HepG2 (cell line): ENCODE measurements around the gene ZNF445. TPM values are rescaled to one million over a fixed set of nuclear protein-coding genes. Genes with fewer than 3 reads are reported as not detected.
A peak's percentile ranks its signal among the peaks of the same experiment; 100 is the strongest.

Experiments
- CENPBD1 ChIP-seq: sonication (generic); formaldehyde crosslinking; IDR thresholded peaks from 2 replicates; pipeline ENCODE4 v1.8.0; 2022; ENCODE audit warnings: missing genetic modification reagents, low read depth, mild to moderate bottlenecking, borderline replicate concordance
- CHD2 ChIP-seq: IDR thresholded peaks from 2 replicates; pipeline ENCODE4 v1.6.1; 2011; ENCODE audit warnings: low read depth, low read length, improper control_type of control experiment
- DNMT3B ChIP-seq: conservative IDR thresholded peaks from 2 replicates; pipeline ENCODE4 v1.6.1; 2016; ENCODE audit warnings: missing biosample characterization, control low read depth
- FOXO4 ChIP-seq: sonication (generic); formaldehyde crosslinking; conservative IDR thresholded peaks from 2 replicates; pipeline ENCODE4 v1.8.1; 2023; ENCODE audit warnings: missing genetic modification reagents
- GMEB1 ChIP-seq: sonication (generic); formaldehyde crosslinking; IDR thresholded peaks from 2 replicates; pipeline ENCODE4 v1.5.1; 2020; ENCODE audit warnings: missing genetic modification reagents, mild to moderate bottlenecking, borderline replicate concordance
- KLF12 ChIP-seq: sonication (generic); formaldehyde crosslinking; IDR thresholded peaks from 2 replicates; pipeline ENCODE4 v1.4.0; 2020; ENCODE audit warnings: missing genetic modification reagents, borderline replicate concordance
- MXD4 ChIP-seq: IDR thresholded peaks from 2 replicates; pipeline ENCODE4 v1.6.1; 2016; ENCODE audit warnings: mild to moderate bottlenecking, missing biosample characterization, missing genetic modification reagents
- NBN ChIP-seq: fragments of 450-650 bp; conservative IDR thresholded peaks from 2 replicates; pipeline ENCODE4 v1.6.1; 2017
- PLRG1 ChIP-seq: fragments of 450-650 bp; conservative IDR thresholded peaks from 2 replicates; pipeline ENCODE4 v1.6.1; 2016
- RCOR2 ChIP-seq: IDR thresholded peaks from 2 replicates; pipeline ENCODE4 v1.6.1; 2016; ENCODE audit warnings: missing biosample characterization, missing genetic modification reagents
- SRSF1 ChIP-seq: fragments of 200-400 bp; formaldehyde crosslinking; optimal IDR thresholded peaks from 2 replicates; pipeline ENCODE3; 2017; ENCODE audit warnings: mild to moderate bottlenecking, low read depth, low read length, moderate library complexity
- STAT6 ChIP-seq: sonication (generic); formaldehyde crosslinking; IDR thresholded peaks from 2 replicates; pipeline ENCODE4 v1.4.0; 2020; ENCODE audit warnings: missing genetic modification reagents, mild to moderate bottlenecking, borderline replicate concordance
- TBX3 ChIP-seq: fragments of 450-650 bp; IDR thresholded peaks from 2 replicates; pipeline ENCODE4 v1.6.1; 2017; ENCODE audit warnings: antibody characterized with exemption, mild to moderate bottlenecking, inconsistent platforms, borderline replicate concordance
- TEAD3 ChIP-seq: optimal IDR thresholded peaks from 2 replicates; pipeline ENCODE3; 2016; ENCODE audit warnings: borderline replicate concordance
- ZFY ChIP-seq: sonication (generic); formaldehyde crosslinking; IDR thresholded peaks from 2 replicates; pipeline ENCODE4 v1.4.0; 2020; ENCODE audit warnings: missing genetic modification reagents
- ZNF225 ChIP-seq: sonication (generic); formaldehyde crosslinking; IDR thresholded peaks from 2 replicates; pipeline ENCODE4 v1.4.0; 2020; ENCODE audit warnings: mild to moderate bottlenecking, missing genetic modification reagents
- ZNF326 ChIP-seq: sonication (generic); formaldehyde crosslinking; IDR thresholded peaks from 2 replicates; pipeline ENCODE4 v1.4.0; 2020; ENCODE audit warnings: missing genetic modification reagents, borderline replicate concordance
- ZNF430 ChIP-seq: sonication (generic); formaldehyde crosslinking; IDR thresholded peaks from 2 replicates; pipeline ENCODE4 v1.9.0; 2021; ENCODE audit warnings: mild to moderate bottlenecking, missing genetic modification reagents
- ZNF567 ChIP-seq: sonication (generic); formaldehyde crosslinking; IDR thresholded peaks from 2 replicates; pipeline ENCODE4 v1.8.1; 2023; ENCODE audit warnings: mild to moderate bottlenecking, missing genetic modification reagents, borderline replicate concordance
- ZNF615 ChIP-seq: sonication (generic); formaldehyde crosslinking; IDR thresholded peaks from 2 replicates; pipeline ENCODE4 v1.5.0; 2020; ENCODE audit warnings: mild to moderate bottlenecking, missing genetic modification reagents, borderline replicate concordance
- ZNF674 ChIP-seq: sonication (generic); formaldehyde crosslinking; IDR thresholded peaks from 2 replicates; pipeline ENCODE4 v1.5.0; 2020; ENCODE audit warnings: low read depth, mild to moderate bottlenecking, missing genetic modification reagents
- ZNF691 ChIP-seq: sonication (generic); formaldehyde crosslinking; IDR thresholded peaks from 2 replicates; pipeline ENCODE4 v1.4.0; 2020; ENCODE audit warnings: missing genetic modification reagents, low read depth, mild to moderate bottlenecking, borderline replicate concordance
- ZSCAN20 ChIP-seq: sonication (generic); formaldehyde crosslinking; IDR thresholded peaks from 2 replicates; pipeline ENCODE4 v1.4.0; 2020; ENCODE audit warnings: missing genetic modification reagents, mild to moderate bottlenecking, borderline replicate concordance
- polyA plus RNA-seq, 8 experiments: library from polyadenylated mRNA; depleted of rRNA in 3 of 8; stranded (reverse) in 7 of 8; unstranded in 1 of 8; fragments of >200 nt; fragmentation: Illumina TruSeq in 4 of 8; extraction: Trizol in 4 of 8; gene quantifications; 2 replicates each; pipeline versions ENCODE4 v1.2.1 to v1.2.3, GENCODE V29; 2011 to 2016; ENCODE audit warnings: low read depth in 4 of 8, missing spikeins in 1 of 8, mixed read lengths in 1 of 8; ENCODE audit not compliant: insufficient read depth in 1 of 8
- total RNA-seq, 5 experiments: library from RNA; depleted of rRNA; stranded (reverse); fragments of >200 nt; fragmentation: Illumina TruSeq; extraction: Trizol; gene quantifications; 2 replicates each; pipeline ENCODE4 v1.2.3, GENCODE V29; 2016; ENCODE audit warnings: low read depth in 1 of 5

The ZNF445 gene
- total and polyA plus RNA-seq, 2 of the 13 experiments (the other 11 are each of a cell fraction or from before 2014, with no cell fraction given), result 4.4 to 10.3 TPM

- TF ChIP-seq ZNF326 (no peak), FOXO4 (CRISPR knock-in tag) (0 out of 2 replicates have a peak, but pooled peaks have one; percentile 89), PLRG1 (no peak), ZNF615 (no peak; the same call in 1 of the 2 replicates), ZNF674 (CRISPR knock-in tag) (no peak), ZFY (CRISPR knock-in tag) (peak; percentile 66), KLF12 (CRISPR knock-in tag) (peak; percentile 56; the same call in 1 of the 2 replicates), ZNF430 (CRISPR knock-in tag) (peak; percentile 74), CHD2 (no peak), STAT6 (peak; percentile 66; the same call in 1 of the 2 replicates), ZNF567 (CRISPR knock-in tag) (no peak), RCOR2 (CRISPR knock-in tag) (peak; percentile 80), ZSCAN20 (no peak), SRSF1 (no peak), TBX3 (peak; percentile 91), CENPBD1 (0 out of 2 replicates have a peak, but pooled peaks have one; percentile 75), ZNF691 (CRISPR knock-in tag) (0 out of 2 replicates have a peak, but pooled peaks have one; percentile 26), ZNF225 (CRISPR knock-in tag) (no peak), MXD4 (CRISPR knock-in tag) (peak; percentile 70; the same call in 1 of the 2 replicates), NBN (no peak), GMEB1 (CRISPR knock-in tag) (peak; percentile 51; the same call in 1 of the 2 replicates), DNMT3B (CRISPR knock-in tag) (no peak; the same call in 1 of the 2 replicates), TEAD3 (CRISPR knock-in tag) (peak; percentile 46)
These were observed 37.8 kb downstream of the ZNF445 start (continued) for GRCh38 chr3:44439499-44440295.
